H1 (cell line): ENCODE data around the gene VAMP4. TPM values are rescaled to one million over a fixed set of nuclear protein-coding genes. Genes with fewer than 3 reads are reported as not detected.

Experiments
- CTCF ChIA-PET: fragments of 300-600 bp; sonication (Branson Sonifier 250); formaldehyde crosslinking; loops from one replicate; lab custom pipeline; 2021; ENCODE audit not compliant: partially characterized antibody; lab: Charles Lee
- POLR2A ChIA-PET: fragments of 300-600 bp; sonication (Branson Sonifier 250); formaldehyde crosslinking; loops from one replicate; lab custom pipeline; 2021; ENCODE audit warnings: inconsistent platforms; ENCODE audit not compliant: partially characterized antibody; lab: Charles Lee
- DNase-seq, 2 experiments: peaks; one replicate each; pipeline versions ENCODE4 v3.0.0 to v3.0.0-alpha.2; 2010 to 2022; ENCODE audit warnings: low spot score in 2 of 2, low read depth in 1 of 2, mixed read lengths in 1 of 2
- FAIRE-seq: peaks from 2 replicates; lab custom pipeline; 2011; peaks lifted over from hg19 to GRCh38; lab: Jason Lieb, UNC
- H2AFZ ChIP-seq: 2 replicates; pipeline ENCODE4 v1.8.1; 2012; ENCODE audit warnings: low read length, inconsistent platforms
- H2AK5ac ChIP-seq: 2 replicates; pipeline ENCODE4 v1.6.1; 2013; ENCODE audit warnings: low read depth, low read length
- H2BK120ac ChIP-seq: replicated peaks from 2 replicates; pipeline ENCODE3; 2013; ENCODE audit warnings: low read depth, low read length, inconsistent platforms
- H2BK12ac ChIP-seq: 2 replicates; pipeline ENCODE4 v1.6.1; 2013; ENCODE audit warnings: low read depth, low read length
- H2BK15ac ChIP-seq: 2 replicates; pipeline ENCODE4 v1.6.1; 2013; ENCODE audit warnings: low read length
- H2BK20ac ChIP-seq: 2 replicates; pipeline ENCODE4 v1.6.1; 2013; ENCODE audit warnings: low read length
- H2BK5ac ChIP-seq: 2 replicates; pipeline ENCODE4 v1.6.1; 2013; ENCODE audit warnings: low read depth, low read length
- H3K14ac ChIP-seq: 2 replicates; pipeline ENCODE4 v1.6.1; 2013; ENCODE audit warnings: inconsistent platforms; ENCODE audit not compliant: insufficient read length
- H3K18ac ChIP-seq: 2 replicates; pipeline ENCODE4 v1.6.1; 2013; ENCODE audit warnings: low read length; ENCODE audit errors: extremely low read depth
- H3K23ac ChIP-seq: 2 replicates; pipeline ENCODE4 v1.6.1; 2013; ENCODE audit warnings: inconsistent platforms; ENCODE audit not compliant: insufficient read length
- H3K23me2 ChIP-seq: 2 replicates; pipeline ENCODE4 v1.6.1; 2013; ENCODE audit warnings: low read depth, low read length
- H3K27ac ChIP-seq: 2 replicates; pipeline ENCODE4 v1.6.1; 2011; ENCODE audit warnings: low read depth, low read length, inconsistent platforms
- H3K27me3 ChIP-seq, 4 experiments: replicated peaks in 1 of 4; 1 replicate in 1 of 4; 2 replicates in 3 of 4; pipeline versions ENCODE4 v1.6.1 to v1.8.1; 2011 to 2013; ENCODE audit warnings: low read length in 3 of 4, mild to moderate bottlenecking in 3 of 4, inconsistent platforms in 2 of 4, mixed read lengths in 2 of 4, moderate library complexity in 1 of 4; ENCODE audit not compliant: control insufficient read depth in 3 of 4, insufficient read depth in 3 of 4; ENCODE audit errors: extremely low read depth in 1 of 4
- H3K36me3 ChIP-seq, 4 experiments: 2 replicates each; pipeline versions ENCODE4 v1.6.1 to v1.8.1; 2011 to 2013; ENCODE audit warnings: mild to moderate bottlenecking in 4 of 4, low read length in 3 of 4, moderate library complexity in 2 of 4, control low read depth in 1 of 4, inconsistent platforms in 1 of 4; ENCODE audit not compliant: insufficient read depth in 4 of 4, control insufficient read depth in 2 of 4
- H3K4ac ChIP-seq: replicated peaks from 2 replicates; pipeline ENCODE3; 2013; ENCODE audit warnings: low read length, low read depth, mixed read lengths, inconsistent platforms; ENCODE audit not compliant: insufficient read length
- H3K4me1 ChIP-seq, 4 experiments: replicated peaks in 1 of 4; 1 replicate in 1 of 4; 2 replicates in 3 of 4; pipeline versions ENCODE4 v1.6.1 to v1.8.1; 2011 to 2013; ENCODE audit warnings: low read length in 3 of 4, inconsistent platforms in 2 of 4, mixed read lengths in 1 of 4; ENCODE audit not compliant: insufficient read depth in 4 of 4, control insufficient read depth in 3 of 4
- H3K4me2 ChIP-seq, 2 experiments: 2 replicates each; pipeline versions ENCODE4 v1.6.1 to v1.8.1; 2011 to 2013; ENCODE audit warnings: low read depth in 2 of 2, low read length in 2 of 2, control low read depth in 1 of 2, inconsistent platforms in 1 of 2, mild to moderate bottlenecking in 1 of 2; ENCODE audit not compliant: insufficient read depth in 1 of 2
- H3K4me3 ChIP-seq, 4 experiments: fragments of 200-600, 300-600 bp in 1 of 4; sonication (generic), shearing (Covaris generic), sonication (Bioruptor Twin) in 1 of 4; 2 replicates each; pipeline versions ENCODE4 v1.5.1 to v1.8.1; 2011 to 2016; ENCODE audit warnings: low read length in 4 of 4, low read depth in 3 of 4, control low read depth in 2 of 4, inconsistent platforms in 2 of 4, mild to moderate bottlenecking in 2 of 4, mixed read lengths in 1 of 4, moderate library complexity in 1 of 4; ENCODE audit not compliant: insufficient read depth in 2 of 4; ENCODE audit errors: extremely low read depth in 1 of 4
- H3K56ac ChIP-seq: replicated peaks from 2 replicates; pipeline ENCODE3; 2013; ENCODE audit warnings: low read depth, mild to moderate bottlenecking, mixed read lengths, low read length, inconsistent platforms; ENCODE audit not compliant: insufficient read length
- H3K79me1 ChIP-seq: 2 replicates; pipeline ENCODE4 v1.6.1; 2013; ENCODE audit warnings: low read depth, low read length, control low read depth
- H3K79me2 ChIP-seq, 2 experiments: 2 replicates each; pipeline versions ENCODE4 v1.6.1 to v1.8.1; 2012 to 2013; ENCODE audit warnings: low read length in 2 of 2, mild to moderate bottlenecking in 2 of 2, inconsistent platforms in 1 of 2; ENCODE audit not compliant: insufficient read depth in 2 of 2, control insufficient read depth in 1 of 2
- H3K9ac ChIP-seq, 4 experiments: replicated peaks in 1 of 4; 1 replicate in 1 of 4; 2 replicates in 3 of 4; pipeline versions ENCODE4 v1.6.1 to v1.8.1; 2011 to 2013; ENCODE audit warnings: low read depth in 3 of 4, low read length in 3 of 4, control low read depth in 2 of 4, mild to moderate bottlenecking in 2 of 4, moderate library complexity in 2 of 4, inconsistent platforms in 1 of 4; ENCODE audit errors: extremely low read depth in 1 of 4
- H3K9me3 ChIP-seq, 2 experiments: 2 replicates each; pipeline versions ENCODE4 v1.6.1 to v1.8.1; 2012 to 2013; ENCODE audit warnings: mild to moderate bottlenecking in 2 of 2, moderate library complexity in 2 of 2, control low read depth in 1 of 2, inconsistent platforms in 1 of 2, low read depth in 1 of 2, low read length in 1 of 2, mixed read lengths in 1 of 2; ENCODE audit not compliant: insufficient read depth in 2 of 2
- H4K20me1 ChIP-seq, 2 experiments: replicated peaks in 1 of 2; 2 replicates each; pipeline versions ENCODE3 to v1.8.1; 2011 to 2013; ENCODE audit warnings: inconsistent platforms in 2 of 2, low read length in 2 of 2, mild to moderate bottlenecking in 1 of 2; ENCODE audit not compliant: insufficient read depth in 2 of 2, control insufficient read depth in 1 of 2
- H4K5ac ChIP-seq: 2 replicates; pipeline ENCODE4 v1.6.1; 2013; ENCODE audit warnings: low read length, low read depth, mixed read lengths, inconsistent platforms; ENCODE audit not compliant: insufficient read length
- H4K8ac ChIP-seq: 2 replicates; pipeline ENCODE4 v1.8.0; 2013; ENCODE audit warnings: mild to moderate bottlenecking, moderate library complexity, low read length, inconsistent platforms; ENCODE audit not compliant: insufficient read depth; ENCODE audit errors: extremely low read depth
- H4K91ac ChIP-seq: replicated peaks from 2 replicates; pipeline ENCODE3; 2013; ENCODE audit warnings: low read length, mixed read lengths, inconsistent platforms; ENCODE audit not compliant: insufficient read length
- ATF3 ChIP-seq: IDR thresholded peaks from 2 replicates; pipeline ENCODE4 v1.6.1; 2011; ENCODE audit warnings: low read depth, mild to moderate bottlenecking, low read length; ENCODE audit not compliant: insufficient read depth
- CTBP2 ChIP-seq: IDR thresholded peaks from 2 replicates; pipeline ENCODE4 v1.7.0; 2011; ENCODE audit warnings: borderline replicate concordance, mild to moderate bottlenecking, moderate library complexity, mixed read lengths, low read length; ENCODE audit not compliant: insufficient read depth, insufficient read length
- EZH2 ChIP-seq: fragments of 200-600 bp; sonication (generic); IDR thresholded peaks from 2 replicates; pipeline ENCODE4 v1.7.1; 2012; ENCODE audit warnings: low read depth, mild to moderate bottlenecking, moderate library complexity, low read length, inconsistent platforms; ENCODE audit not compliant: severe bottlenecking
- NANOG ChIP-seq: IDR thresholded peaks from 2 replicates; pipeline ENCODE4 v1.6.1; 2011; ENCODE audit warnings: low read length, low read depth, mild to moderate bottlenecking, inconsistent platforms; ENCODE audit not compliant: insufficient read depth, poor library complexity, severe bottlenecking
- RBBP5 ChIP-seq: IDR thresholded peaks from 2 replicates; pipeline ENCODE4 v1.7.1; 2012; ENCODE audit warnings: low read depth, mild to moderate bottlenecking, inconsistent platforms, low read length, moderate library complexity, borderline replicate concordance
- YY1 ChIP-seq: IDR thresholded peaks from 2 replicates; pipeline ENCODE4 v1.6.1; 2011; ENCODE audit warnings: low read depth, mild to moderate bottlenecking, low read length
- WGBS, 2 experiments: shearing (Covaris generic) in 1 of 2; methylation state at CpG; one replicate each; pipeline versions ENCODE4 v1.1.6 to v1.1.7; 2013 to 2015; ENCODE audit warnings: low lambda C conversion rate in 2 of 2, mixed read lengths in 2 of 2, inconsistent platforms in 1 of 2, low coverage in 1 of 2, missing lambda C conversion rate in 1 of 2; ENCODE audit not compliant: insufficient replicate concordance in 2 of 2, insufficient coverage in 1 of 2, insufficient read length in 1 of 2; ENCODE audit errors: extremely low coverage in 1 of 2, missing lambda C conversion rate in 1 of 2; 5-methylcytosine and 5-hydroxymethylcytosine counted together
- polyA plus RNA-seq, 7 experiments: library from polyadenylated mRNA; depleted of rRNA in 3 of 7; stranded (reverse) in 5 of 7; unstranded in 2 of 7; fragments of >200 nt in 5 of 7; fragments of 200-250 nt in 2 of 7; gene quantifications; 1 replicate in 5 of 7; 2 replicates in 1 of 7; 4 replicates in 1 of 7; pipeline versions ENCODE4 v1.2.1 to v1.2.3, GENCODE V29; 2011 to 2013; ENCODE audit warnings: missing spikeins in 2 of 7, mixed read lengths in 2 of 7
- total RNA-seq: library from RNA; stranded (reverse); fragmentation: NEBNext Ultra II Directional; extraction: Animal tissue kit (Norgen Biotek cat#: 25700); gene quantifications from 2 replicates; pipeline ENCODE4 v1.2.1, GENCODE V29; 2021
- TF ChIP-seq, protein P1 (sequence below): IDR thresholded peaks from 2 replicates; pipeline ENCODE4 v1.6.1; 2012; ENCODE audit warnings: inconsistent platforms

Gene VAMP4
- total and polyA plus RNA-seq, 2 of the 8 experiments (the other 6 are each of a cell fraction or from before 2014, with no cell fraction given), result 1.6 to 13.9 TPM

- Histone ChIP-seq H3K27me3 (no peaks in the 10 kb centered on the region), H3K27ac (no peak overlapping the region), H3K23ac (no peak overlapping the region), H3K4me2 (no peak overlapping the region), H4K91ac (no peak overlapping the region), H2AK5ac (no peak overlapping the region), H2BK15ac (no peak overlapping the region), H3K36me3 (no peaks in the 10 kb centered on the region), H4K8ac (no peak overlapping the region; the same call in 1 of the 2 replicates), H2BK12ac (no peak overlapping the region), H4K20me1 (no peaks in the 10 kb centered on the region), H3K14ac (no peak overlapping the region), H3K9ac (no peak overlapping the region), H3K9me3 (no peaks in the 10 kb centered on the region), H3K56ac (no peak overlapping the region), H2BK120ac (no peak overlapping the region), H3K79me1 (no peaks in the 10 kb centered on the region), H4K5ac (no peak overlapping the region), H3K4me3 (no peak overlapping the region), H3K23me2 (peaks cover 5% of the 10 kb centered on the region), H3K4ac (no peak overlapping the region), H2BK5ac (no peak overlapping the region), H3K18ac (no peak overlapping the region), H3K4me1 (peaks cover 0 to 6% (median 1%) of the 10 kb centered on the region in 4 experiments; a peak in 3 of 7 replicates), H2AFZ (no peak overlapping the region), H3K79me2 (peaks cover 0 to 10% of the 10 kb centered on the region in 2 experiments; a peak in 1 of 4 replicates), H2BK20ac (no peak overlapping the region)
- POLR2A ChIA-PET, result no interaction called here
- DNase-seq, result no peak
- CTCF ChIA-PET, result interaction anchor here (1.1 to 2.3 kb wide), 2 partner anchors 32 to 99 kb away, joined by 3 to 13 read pairs; no protein-coding TSS in a partner anchor
- WGBS, 2 experiments, result 92% methylated on average over 8 of the region's 8 CpGs; no CpG with 5 or more reads in 1 of the 2 experiments
- no peak for FAIRE-seq
- TF ChIP-seq CTBP2 (no peak), ATF3 (no peak), NANOG (no peak), RBBP5 (no peak), YY1 (no peak), EZH2 (no peak)
- TF ChIP-seq, protein P1, sequence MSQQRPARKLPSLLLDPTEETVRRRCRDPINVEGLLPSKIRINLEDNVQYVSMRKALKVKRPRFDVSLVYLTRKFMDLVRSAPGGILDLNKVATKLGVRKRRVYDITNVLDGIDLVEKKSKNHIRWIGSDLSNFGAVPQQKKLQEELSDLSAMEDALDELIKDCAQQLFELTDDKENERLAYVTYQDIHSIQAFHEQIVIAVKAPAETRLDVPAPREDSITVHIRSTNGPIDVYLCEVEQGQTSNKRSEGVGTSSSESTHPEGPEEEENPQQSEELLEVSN, result no peak
Measured at GRCh38 chr1:171744986-171745385, 3.1 kb upstream of the VAMP4 start.
